MM.1S (cell line): ENCODE results near the gene SH3D19.
"Not testable (repeated sequence)": the region's sequence is repeated elsewhere in the genome, so short reads cannot be mapped to it uniquely, and the experiment has no call there.

Experiments used
- DNase-seq: peaks from one replicate; pipeline ENCODE4 v3.0.0-alpha.2; 2015
- H2AFZ ChIP-seq: fragments of 300-600 bp; sonication (generic); 2 replicates; pipeline ENCODE4 v1.6.0; 2016; ENCODE audit warnings: antibody characterized with exemption, low read length
- H3F3A ChIP-seq: fragments of 300-600 bp; sonication (generic); 2 replicates; pipeline ENCODE4 v1.6.1; 2016; ENCODE audit warnings: mild to moderate bottlenecking, antibody characterized with exemption, low read length, moderate library complexity, mixed read lengths; ENCODE audit not compliant: insufficient read depth
- H3K27ac ChIP-seq: fragments of 300-600 bp; sonication (generic); 2 replicates; pipeline ENCODE4 v1.5.1; 2016; ENCODE audit warnings: mild to moderate bottlenecking, low read length
- H3K27me3 ChIP-seq: fragments of 300-600 bp; sonication (generic); replicated peaks from 2 replicates; pipeline ENCODE4 v1.6.0; 2016; ENCODE audit warnings: low read length; ENCODE audit not compliant: insufficient read depth
- H3K36me3 ChIP-seq: fragments of 300-600 bp; sonication (generic); replicated peaks from 2 replicates; pipeline ENCODE4 v1.6.1; 2016; ENCODE audit warnings: mild to moderate bottlenecking, low read length, mixed read lengths; ENCODE audit not compliant: insufficient read depth
- H3K4me1 ChIP-seq: fragments of 300-600 bp; sonication (generic); 2 replicates; pipeline ENCODE4 v1.6.1; 2016; ENCODE audit warnings: low read length, mixed read lengths
- H3K4me2 ChIP-seq: fragments of 300-600 bp; sonication (generic); 2 replicates; pipeline ENCODE4 v1.6.0; 2016; ENCODE audit warnings: low read depth, low read length
- H3K4me3 ChIP-seq: fragments of 300-600 bp; sonication (generic); 2 replicates; pipeline ENCODE4 v1.5.1; 2016; ENCODE audit warnings: low read length, mixed read lengths
- H3K79me2 ChIP-seq: fragments of 300-600 bp; sonication (generic); 2 replicates; pipeline ENCODE4 v1.6.1; 2016; ENCODE audit warnings: mixed run types, low read length, mixed read lengths
- H3K9ac ChIP-seq: fragments of 300-600 bp; sonication (generic); 2 replicates; pipeline ENCODE4 v1.6.1; 2016; ENCODE audit warnings: low read length, mixed read lengths
- H3K9me2 ChIP-seq: fragments of 300-600 bp; sonication (generic); replicated peaks from 2 replicates; pipeline ENCODE4 v1.6.1; 2016; ENCODE audit warnings: mild to moderate bottlenecking, low read length, mixed read lengths; ENCODE audit not compliant: insufficient read depth
- H3K9me3 ChIP-seq: fragments of 300-600 bp; sonication (generic); replicated peaks from 2 replicates; pipeline ENCODE4 v1.6.1; 2016; ENCODE audit warnings: mild to moderate bottlenecking, low read length, mixed read lengths; ENCODE audit not compliant: insufficient read depth
- H4K20me1 ChIP-seq: fragments of 300-600 bp; sonication (generic); 2 replicates; pipeline ENCODE4 v1.6.1; 2016; ENCODE audit warnings: mild to moderate bottlenecking, low read length, moderate library complexity, mixed read lengths; ENCODE audit not compliant: insufficient read depth
- CTCF ChIP-seq: fragments of 300-600 bp; sonication (generic); IDR thresholded peaks from 2 replicates; pipeline ENCODE4 v1.5.1; 2016; ENCODE audit warnings: antibody characterized with exemption, low read length, mixed read lengths
- EZH2 ChIP-seq: fragments of 300-600 bp; sonication (generic); optimal IDR thresholded peaks from 2 replicates; pipeline ENCODE3; 2017; ENCODE audit warnings: low read depth, mild to moderate bottlenecking, antibody characterized with exemption, low read length, mixed read lengths
- EZH2phosphoT487 ChIP-seq: fragments of 300-600 bp; sonication (generic); IDR thresholded peaks from 2 replicates; pipeline ENCODE4 v1.6.1; 2018; ENCODE audit warnings: antibody characterized with exemption, low read length

SH3D19 gene

GRCh38 chr4:151087467-151087866 is 237.9 kb downstream of the SH3D19 start:
- Histone ChIP-seq H3K27ac (no peak overlapping the region), H3K27me3 (no peaks in the 10 kb centered on the region), H3K79me2 (no peaks in the 10 kb centered on the region), H3K36me3 (no peaks in the 10 kb centered on the region), H3K4me2 (no peak overlapping the region), H3K4me1 (no peaks in the 10 kb centered on the region), H2AFZ (no peak overlapping the region), H3K9me2 (no peaks in the 10 kb centered on the region), H3K9me3 (no peaks in the 10 kb centered on the region), H3F3A (no peaks in the 10 kb centered on the region), H4K20me1 (no peaks in the 10 kb centered on the region), H3K9ac (no peak overlapping the region), H3K4me3 (no peak overlapping the region)
- no peak for DNase-seq
- TF ChIP-seq CTCF, result no peak
- no peak for TF ChIP-seq EZH2
- no peak for TF ChIP-seq EZH2phosphoT487

GRCh38 chr4:151077978-151078377 is 247.4 kb downstream of the SH3D19 start:
- not testable (repeated sequence) for DNase-seq, H3K9me3 ChIP-seq, H3K4me1 ChIP-seq, H3K4me3 ChIP-seq, H4K20me1 ChIP-seq, H3K9ac ChIP-seq, H3F3A ChIP-seq, H3K36me3 ChIP-seq, H3K4me2 ChIP-seq, H3K9me2 ChIP-seq, H3K27me3 ChIP-seq, H3K27ac ChIP-seq, H3K79me2 ChIP-seq, H2AFZ ChIP-seq

GRCh38 chr4:151074416-151074916 is 250.9 kb downstream of the SH3D19 start:
- no peaks in the 10 kb centered on the region for H3K79me2 ChIP-seq
- H3K9me2 ChIP-seq, result no peaks in the 10 kb centered on the region
- no peak for DNase-seq
- no peaks in the 10 kb centered on the region for H3K27me3 ChIP-seq
- H3K36me3 ChIP-seq, result no peaks in the 10 kb centered on the region
- H4K20me1 ChIP-seq, result no peaks in the 10 kb centered on the region
- H3K9ac ChIP-seq, result no peak overlapping the region
- H2AFZ ChIP-seq, result no peak overlapping the region
- H3F3A ChIP-seq, result no peaks in the 10 kb centered on the region
- no peak overlapping the region for H3K4me2 ChIP-seq
- H3K4me1 ChIP-seq, result no peaks in the 10 kb centered on the region
- no peaks in the 10 kb centered on the region for H3K9me3 ChIP-seq
- no peak overlapping the region for H3K27ac ChIP-seq
- H3K4me3 ChIP-seq, result no peak overlapping the region
- TF ChIP-seq EZH2 (no peak), CTCF (no peak), EZH2phosphoT487 (no peak)
